GM23338 (cell line): ENCODE data around the gene NECAP2. TPM values are rescaled to one million over a fixed set of nuclear protein-coding genes. Genes with fewer than 3 reads are reported as not detected.

ENCODE experiments used
- ATAC-seq: fragments of 200-7000 bp; cut with Tn5 transposase; 3 replicates; pipeline ENCODE4 v1.9.1; 2020
- DNase-seq: peaks from one replicate; pipeline ENCODE4 v3.0.0-alpha.2; 2015; ENCODE audit warnings: low spot score
- H2AFZ ChIP-seq: fragments of 200-600 bp; sonication (generic); 2 replicates; pipeline ENCODE4 v1.8.0; 2016; ENCODE audit warnings: antibody characterized with exemption, mild to moderate bottlenecking, moderate library complexity
- H3F3A ChIP-seq: fragments of 200-600 bp; sonication (generic); replicated peaks from 2 replicates; pipeline ENCODE4 v1.8.0; 2017; ENCODE audit warnings: antibody characterized with exemption, mixed run types, low read depth
- H3K27ac ChIP-seq: fragments of 200-600 bp; sonication (generic); 2 replicates; pipeline ENCODE4 v1.6.1; 2016; ENCODE audit warnings: low read depth
- H3K27me3 ChIP-seq: fragments of 200-600 bp; sonication (generic); 2 replicates; pipeline ENCODE4 v1.8.0; 2016; ENCODE audit warnings: mild to moderate bottlenecking, mixed run types, moderate library complexity; ENCODE audit not compliant: insufficient read depth
- H3K36me3 ChIP-seq: fragments of 200-600 bp; sonication (generic); 2 replicates; pipeline ENCODE4 v1.8.0; 2016; ENCODE audit warnings: mild to moderate bottlenecking; ENCODE audit not compliant: insufficient read depth
- H3K4me1 ChIP-seq: fragments of 200-600 bp; sonication (generic); 2 replicates; pipeline ENCODE4 v1.8.0; 2016; ENCODE audit warnings: mild to moderate bottlenecking, moderate library complexity; ENCODE audit not compliant: insufficient read depth
- H3K4me2 ChIP-seq: fragments of 200-600 bp; sonication (generic); 2 replicates; pipeline ENCODE4 v1.7.1; 2017; ENCODE audit warnings: mixed run types
- H3K4me3 ChIP-seq: fragments of 200-600 bp; sonication (generic); 2 replicates; pipeline ENCODE4 v1.6.1; 2016; ENCODE audit warnings: mixed run types
- H3K79me2 ChIP-seq: fragments of 200-600 bp; sonication (generic); replicated peaks from 2 replicates; pipeline ENCODE4 v1.8.0; 2017; ENCODE audit warnings: mild to moderate bottlenecking; ENCODE audit not compliant: insufficient read depth
- H3K9me2 ChIP-seq: fragments of 200-600 bp; sonication (generic); 2 replicates; pipeline ENCODE4 v1.8.0; 2017; ENCODE audit not compliant: insufficient read depth
- H4K20me1 ChIP-seq: fragments of 200-600 bp; sonication (generic); replicated peaks from 2 replicates; pipeline ENCODE4 v1.8.0; 2017; ENCODE audit warnings: mild to moderate bottlenecking; ENCODE audit not compliant: insufficient read depth
- H3K27ac Mint-ChIP-seq: 2 replicates; pipeline ENCODE4 v1.8.0; 2020; ENCODE audit warnings: inconsistent platforms, mild to moderate bottlenecking, moderate library complexity, mixed read lengths
- H3K27me3 Mint-ChIP-seq: 3 replicates; pipeline ENCODE4 v1.8.0; 2022; ENCODE audit warnings: low read depth, mild to moderate bottlenecking, moderate library complexity, mixed read lengths, inconsistent platforms; ENCODE audit not compliant: insufficient read depth, poor library complexity
- H3K36me3 Mint-ChIP-seq: 3 replicates; pipeline ENCODE4 v1.8.0; 2021; ENCODE audit warnings: low read depth, mild to moderate bottlenecking, inconsistent platforms, moderate library complexity, mixed read lengths
- H3K4me1 Mint-ChIP-seq: 3 replicates; pipeline ENCODE4 v1.8.0; 2020; ENCODE audit warnings: mild to moderate bottlenecking, inconsistent platforms, mixed read lengths
- H3K4me3 Mint-ChIP-seq: 3 replicates; pipeline ENCODE4 v1.8.0; 2021; ENCODE audit warnings: moderate library complexity, mild to moderate bottlenecking, inconsistent platforms, mixed read lengths
- H3K9me3 Mint-ChIP-seq: 3 replicates; pipeline ENCODE4 v1.8.0; 2020; ENCODE audit warnings: moderate library complexity, mild to moderate bottlenecking, inconsistent platforms, mixed read lengths
- CTCF ChIP-seq, 2 experiments: fragments of 200-600 bp in 1 of 2; sonication (generic) in 1 of 2; conservative IDR thresholded peaks; 2 replicates each; pipeline versions ENCODE4 v1.5.1 to v1.6.1; 2016 to 2017; ENCODE audit warnings: antibody characterized with exemption in 2 of 2, low read depth in 2 of 2, mild to moderate bottlenecking in 2 of 2, moderate library complexity in 1 of 2
- EZH2 ChIP-seq: fragments of 200-600 bp; sonication (generic); IDR thresholded peaks from one replicate; pipeline ENCODE4 v1.8.0; 2017; ENCODE audit warnings: antibody characterized with exemption, mild to moderate bottlenecking, low read depth; ENCODE audit not compliant: unreplicated experiment
- EZH2phosphoT487 ChIP-seq: fragments of 200-600 bp; sonication (generic); IDR thresholded peaks from one replicate; pipeline ENCODE4 v1.8.1; 2018; ENCODE audit warnings: antibody characterized with exemption; ENCODE audit not compliant: unreplicated experiment
- JUNB ChIP-seq: IDR thresholded peaks from one replicate; pipeline ENCODE4 v1.6.1; 2016; ENCODE audit warnings: antibody characterized with exemption; ENCODE audit not compliant: unreplicated experiment
- NANOG ChIP-seq: IDR thresholded peaks from 2 replicates; pipeline ENCODE4 v1.6.1; 2016; ENCODE audit warnings: antibody characterized with exemption, borderline replicate concordance
- POLR2AphosphoS5 ChIP-seq: IDR thresholded peaks from 2 replicates; pipeline ENCODE4 v1.6.1; 2016; ENCODE audit warnings: antibody characterized with exemption, low read depth
- ZNF114 ChIP-seq: fragments of 250-450 bp; sonication (Bioruptor Pico); IDR thresholded peaks from 2 replicates; pipeline ENCODE4 v1.5.0; 2020; ENCODE audit warnings: mild to moderate bottlenecking, moderate library complexity
- polyA plus RNA-seq: library from polyadenylated mRNA; unstranded; fragments of >200 nt; fragmentation: Nextera tagmentation; extraction: Ambion mirVana; gene quantifications from 2 replicates; pipeline ENCODE4 v1.2.1, GENCODE V29; 2016
- total RNA-seq: library from RNA; depleted of rRNA; stranded (reverse); fragments of >200 nt; shearing (Covaris generic); gene quantifications from 2 replicates; pipeline ENCODE4 v1.2.3, GENCODE V29; 2014
- TF ChIP-seq, protein P1 (sequence below): fragments of 250-450 bp; sonication (Bioruptor Pico); IDR thresholded peaks from 2 replicates; pipeline ENCODE4 v1.5.0; 2020; ENCODE audit warnings: mild to moderate bottlenecking, moderate library complexity
- TF ChIP-seq, protein P2 (sequence below): IDR thresholded peaks from 2 replicates; pipeline ENCODE4 v1.6.1; 2016; ENCODE audit warnings: antibody characterized with exemption
- TF ChIP-seq, protein P3 (sequence below): IDR thresholded peaks from one replicate; pipeline ENCODE4 v1.6.1; 2018; ENCODE audit warnings: antibody characterized with exemption; ENCODE audit not compliant: unreplicated experiment

Gene NECAP2
- total and polyA plus RNA-seq, 2 experiments from 2014 or later = 20.2 to 28.9 TPM

DNA sequence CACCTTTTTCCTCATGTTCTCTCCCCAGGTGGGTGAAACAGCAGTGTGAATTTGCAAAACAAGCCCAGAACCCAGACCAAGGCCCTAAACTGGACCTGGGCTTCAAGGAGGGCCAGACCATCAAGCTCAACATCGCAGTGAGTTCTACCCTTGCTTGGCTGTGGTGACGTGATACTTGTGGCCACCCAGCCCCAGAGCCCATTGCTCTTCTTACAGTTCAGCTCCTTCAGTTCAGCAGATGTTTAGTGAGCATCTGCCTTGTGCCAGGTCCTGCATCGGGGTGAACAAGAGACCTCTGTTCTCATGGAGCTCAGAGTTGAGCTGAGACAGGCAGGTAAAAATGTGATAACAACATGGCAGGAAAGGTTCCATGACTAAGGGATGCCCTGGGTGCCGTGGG, 8.5 kb downstream of the NECAP2 start (continued):
- TF ChIP-seq, protein P1, sequence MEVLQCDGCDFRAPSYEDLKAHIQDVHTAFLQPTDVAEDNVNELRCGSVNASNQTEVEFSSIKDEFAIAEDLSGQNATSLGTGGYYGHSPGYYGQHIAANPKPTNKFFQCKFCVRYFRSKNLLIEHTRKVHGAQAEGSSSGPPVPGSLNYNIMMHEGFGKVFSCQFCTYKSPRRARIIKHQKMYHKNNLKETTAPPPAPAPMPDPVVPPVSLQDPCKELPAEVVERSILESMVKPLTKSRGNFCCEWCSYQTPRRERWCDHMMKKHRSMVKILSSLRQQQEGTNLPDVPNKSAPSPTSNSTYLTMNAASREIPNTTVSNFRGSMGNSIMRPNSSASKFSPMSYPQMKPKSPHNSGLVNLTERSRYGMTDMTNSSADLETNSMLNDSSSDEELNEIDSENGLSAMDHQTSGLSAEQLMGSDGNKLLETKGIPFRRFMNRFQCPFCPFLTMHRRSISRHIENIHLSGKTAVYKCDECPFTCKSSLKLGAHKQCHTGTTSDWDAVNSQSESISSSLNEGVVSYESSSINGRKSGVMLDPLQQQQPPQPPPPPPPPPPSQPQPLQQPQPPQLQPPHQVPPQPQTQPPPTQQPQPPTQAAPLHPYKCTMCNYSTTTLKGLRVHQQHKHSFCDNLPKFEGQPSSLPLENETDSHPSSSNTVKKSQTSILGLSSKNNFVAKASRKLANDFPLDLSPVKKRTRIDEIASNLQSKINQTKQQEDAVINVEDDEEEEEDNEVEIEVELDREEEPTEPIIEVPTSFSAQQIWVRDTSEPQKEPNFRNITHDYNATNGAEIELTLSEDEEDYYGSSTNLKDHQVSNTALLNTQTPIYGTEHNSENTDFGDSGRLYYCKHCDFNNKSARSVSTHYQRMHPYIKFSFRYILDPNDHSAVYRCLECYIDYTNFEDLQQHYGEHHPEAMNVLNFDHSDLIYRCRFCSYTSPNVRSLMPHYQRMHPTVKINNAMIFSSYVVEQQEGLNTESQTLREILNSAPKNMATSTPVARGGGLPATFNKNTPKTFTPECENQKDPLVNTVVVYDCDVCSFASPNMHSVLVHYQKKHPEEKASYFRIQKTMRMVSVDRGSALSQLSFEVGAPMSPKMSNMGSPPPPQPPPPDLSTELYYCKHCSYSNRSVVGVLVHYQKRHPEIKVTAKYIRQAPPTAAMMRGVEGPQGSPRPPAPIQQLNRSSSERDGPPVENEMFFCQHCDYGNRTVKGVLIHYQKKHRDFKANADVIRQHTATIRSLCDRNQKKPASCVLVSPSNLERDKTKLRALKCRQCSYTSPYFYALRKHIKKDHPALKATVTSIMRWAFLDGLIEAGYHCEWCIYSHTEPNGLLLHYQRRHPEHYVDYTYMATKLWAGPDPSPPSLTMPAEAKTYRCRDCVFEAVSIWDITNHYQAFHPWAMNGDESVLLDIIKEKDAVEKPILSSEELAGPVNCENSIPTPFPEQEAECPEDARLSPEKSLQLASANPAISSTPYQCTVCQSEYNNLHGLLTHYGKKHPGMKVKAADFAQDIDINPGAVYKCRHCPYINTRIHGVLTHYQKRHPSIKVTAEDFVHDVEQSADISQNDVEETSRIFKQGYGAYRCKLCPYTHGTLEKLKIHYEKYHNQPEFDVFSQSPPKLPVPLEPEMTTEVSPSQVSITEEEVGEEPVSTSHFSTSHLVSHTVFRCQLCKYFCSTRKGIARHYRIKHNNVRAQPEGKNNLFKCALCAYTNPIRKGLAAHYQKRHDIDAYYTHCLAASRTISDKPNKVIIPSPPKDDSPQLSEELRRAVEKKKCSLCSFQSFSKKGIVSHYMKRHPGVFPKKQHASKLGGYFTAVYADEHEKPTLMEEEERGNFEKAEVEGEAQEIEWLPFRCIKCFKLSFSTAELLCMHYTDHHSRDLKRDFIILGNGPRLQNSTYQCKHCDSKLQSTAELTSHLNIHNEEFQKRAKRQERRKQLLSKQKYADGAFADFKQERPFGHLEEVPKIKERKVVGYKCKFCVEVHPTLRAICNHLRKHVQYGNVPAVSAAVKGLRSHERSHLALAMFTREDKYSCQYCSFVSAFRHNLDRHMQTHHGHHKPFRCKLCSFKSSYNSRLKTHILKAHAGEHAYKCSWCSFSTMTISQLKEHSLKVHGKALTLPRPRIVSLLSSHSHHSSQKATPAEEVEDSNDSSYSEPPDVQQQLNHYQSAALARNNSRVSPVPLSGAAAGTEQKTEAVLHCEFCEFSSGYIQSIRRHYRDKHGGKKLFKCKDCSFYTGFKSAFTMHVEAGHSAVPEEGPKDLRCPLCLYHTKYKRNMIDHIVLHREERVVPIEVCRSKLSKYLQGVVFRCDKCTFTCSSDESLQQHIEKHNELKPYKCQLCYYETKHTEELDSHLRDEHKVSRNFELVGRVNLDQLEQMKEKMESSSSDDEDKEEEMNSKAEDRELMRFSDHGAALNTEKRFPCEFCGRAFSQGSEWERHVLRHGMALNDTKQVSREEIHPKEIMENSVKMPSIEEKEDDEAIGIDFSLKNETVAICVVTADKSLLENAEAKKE (CRISPR knock-in tag) = no peak
- TF ChIP-seq EZH2 = no peak
- TF ChIP-seq EZH2phosphoT487 = no peak
- TF ChIP-seq NANOG = no peak
- TF ChIP-seq JUNB = no peak
- no peak for TF ChIP-seq POLR2AphosphoS5
- no peak for TF ChIP-seq CTCF (conservative IDR thresholded peaks at IDR 0.05; ENCODE audit: low read depth in 2 of 2)

DNA sequence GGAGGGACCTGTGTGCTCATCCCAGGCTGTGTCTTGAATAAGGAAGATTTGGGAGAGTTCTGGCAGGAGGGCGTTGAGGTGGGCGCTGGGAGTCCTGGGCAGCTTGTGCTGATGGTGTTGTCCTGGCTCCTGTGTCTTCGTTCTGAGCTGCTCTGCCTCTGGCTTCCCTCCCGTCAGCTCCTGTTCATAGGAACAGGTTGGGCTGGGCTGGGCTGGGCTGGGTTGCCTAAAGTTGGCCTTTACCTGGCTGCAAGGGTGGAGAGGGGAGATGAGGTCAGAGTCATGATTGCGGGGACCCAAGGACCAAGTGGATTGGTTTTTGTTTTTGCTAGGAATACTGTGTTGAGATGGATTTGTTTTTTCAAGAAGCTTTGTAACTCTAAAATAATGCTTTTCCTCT, 9.1 kb downstream of the NECAP2 start:
- Histone ChIP-seq H3K27ac (no peak overlapping the region), H3F3A (no peaks in the 10 kb centered on the region), H3K27me3 (no peaks in the 10 kb centered on the region), H3K79me2 (no peaks in the 10 kb centered on the region), H3K4me1 (no peaks in the 10 kb centered on the region), H3K9me2 (no peaks in the 10 kb centered on the region), H4K20me1 (peaks cover 15% of the 10 kb centered on the region; the same call in 1 of the 2 replicates), H3K36me3 (peaks cover 8% of the 10 kb centered on the region; the same call in 1 of the 2 replicates), H3K4me2 (no peak overlapping the region), H3K4me3 (no peak overlapping the region), H2AFZ (no peak overlapping the region)
- no peak for DNase-seq
- Mint-ChIP-seq H3K27ac (no peak overlapping the region), H3K36me3 (peaks cover 49% of the 10 kb centered on the region), H3K27me3 (no peaks in the 10 kb centered on the region), H3K4me1 (no peaks in the 10 kb centered on the region), H3K4me3 (no peak overlapping the region), H3K9me3 (no peaks in the 10 kb centered on the region)
- no peak for ATAC-seq
- TF ChIP-seq, protein P2, sequence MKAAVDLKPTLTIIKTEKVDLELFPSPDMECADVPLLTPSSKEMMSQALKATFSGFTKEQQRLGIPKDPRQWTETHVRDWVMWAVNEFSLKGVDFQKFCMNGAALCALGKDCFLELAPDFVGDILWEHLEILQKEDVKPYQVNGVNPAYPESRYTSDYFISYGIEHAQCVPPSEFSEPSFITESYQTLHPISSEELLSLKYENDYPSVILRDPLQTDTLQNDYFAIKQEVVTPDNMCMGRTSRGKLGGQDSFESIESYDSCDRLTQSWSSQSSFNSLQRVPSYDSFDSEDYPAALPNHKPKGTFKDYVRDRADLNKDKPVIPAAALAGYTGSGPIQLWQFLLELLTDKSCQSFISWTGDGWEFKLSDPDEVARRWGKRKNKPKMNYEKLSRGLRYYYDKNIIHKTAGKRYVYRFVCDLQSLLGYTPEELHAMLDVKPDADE = no peak
- TF ChIP-seq, protein P3, sequence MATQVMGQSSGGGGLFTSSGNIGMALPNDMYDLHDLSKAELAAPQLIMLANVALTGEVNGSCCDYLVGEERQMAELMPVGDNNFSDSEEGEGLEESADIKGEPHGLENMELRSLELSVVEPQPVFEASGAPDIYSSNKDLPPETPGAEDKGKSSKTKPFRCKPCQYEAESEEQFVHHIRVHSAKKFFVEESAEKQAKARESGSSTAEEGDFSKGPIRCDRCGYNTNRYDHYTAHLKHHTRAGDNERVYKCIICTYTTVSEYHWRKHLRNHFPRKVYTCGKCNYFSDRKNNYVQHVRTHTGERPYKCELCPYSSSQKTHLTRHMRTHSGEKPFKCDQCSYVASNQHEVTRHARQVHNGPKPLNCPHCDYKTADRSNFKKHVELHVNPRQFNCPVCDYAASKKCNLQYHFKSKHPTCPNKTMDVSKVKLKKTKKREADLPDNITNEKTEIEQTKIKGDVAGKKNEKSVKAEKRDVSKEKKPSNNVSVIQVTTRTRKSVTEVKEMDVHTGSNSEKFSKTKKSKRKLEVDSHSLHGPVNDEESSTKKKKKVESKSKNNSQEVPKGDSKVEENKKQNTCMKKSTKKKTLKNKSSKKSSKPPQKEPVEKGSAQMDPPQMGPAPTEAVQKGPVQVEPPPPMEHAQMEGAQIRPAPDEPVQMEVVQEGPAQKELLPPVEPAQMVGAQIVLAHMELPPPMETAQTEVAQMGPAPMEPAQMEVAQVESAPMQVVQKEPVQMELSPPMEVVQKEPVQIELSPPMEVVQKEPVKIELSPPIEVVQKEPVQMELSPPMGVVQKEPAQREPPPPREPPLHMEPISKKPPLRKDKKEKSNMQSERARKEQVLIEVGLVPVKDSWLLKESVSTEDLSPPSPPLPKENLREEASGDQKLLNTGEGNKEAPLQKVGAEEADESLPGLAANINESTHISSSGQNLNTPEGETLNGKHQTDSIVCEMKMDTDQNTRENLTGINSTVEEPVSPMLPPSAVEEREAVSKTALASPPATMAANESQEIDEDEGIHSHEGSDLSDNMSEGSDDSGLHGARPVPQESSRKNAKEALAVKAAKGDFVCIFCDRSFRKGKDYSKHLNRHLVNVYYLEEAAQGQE = no peak
- TF ChIP-seq CTCF (conservative IDR thresholded peaks at IDR 0.05; ENCODE audit: low read depth in 2 of 2) (no peak), EZH2 (no peak), JUNB (no peak), ZNF114 (CRISPR knock-in tag) (no peak), POLR2AphosphoS5 (no peak), EZH2phosphoT487 (no peak)
